ENCODE data around the gene CERK.

DNA sequence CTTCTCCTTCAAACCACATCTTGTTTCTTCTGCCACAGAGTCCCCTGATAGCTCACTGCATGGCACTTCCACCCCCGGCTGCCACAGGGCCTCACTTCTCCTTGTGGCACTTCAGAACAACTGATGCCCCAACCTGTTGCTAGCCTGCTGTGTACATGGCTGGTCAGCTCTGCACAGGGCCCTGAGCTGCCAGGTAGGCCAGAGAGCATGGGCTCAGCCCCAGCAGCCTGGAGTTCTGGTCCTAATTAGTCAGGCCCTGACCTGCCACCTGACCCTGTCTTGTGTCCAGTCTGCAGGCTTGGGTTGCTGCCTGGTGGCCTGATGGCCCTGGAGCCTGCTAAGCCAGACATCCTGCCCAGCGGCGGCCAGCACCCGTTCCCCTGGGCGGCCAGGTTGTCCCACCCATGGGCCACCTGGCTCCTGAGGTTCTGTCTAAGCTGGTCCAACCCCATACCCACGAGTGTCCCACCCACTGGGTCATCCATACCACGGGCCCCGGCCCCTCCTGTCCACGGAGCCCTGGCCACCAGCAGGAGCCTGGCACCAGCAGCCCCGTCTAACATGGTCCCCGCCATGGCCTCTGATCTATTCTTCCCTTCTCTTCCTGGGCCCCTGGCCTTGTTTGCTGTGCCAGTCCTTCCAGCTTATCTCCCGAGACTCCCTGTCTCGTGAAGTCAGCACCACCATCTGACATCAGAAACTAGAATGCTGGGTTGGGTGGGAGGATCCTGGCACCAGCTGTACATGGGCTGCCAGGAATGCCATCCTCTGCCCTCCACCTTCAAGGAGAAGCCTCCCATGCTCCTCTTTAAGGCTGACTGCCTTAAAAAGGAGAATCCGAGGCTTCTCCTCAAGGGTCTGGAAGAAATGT is 3.1 kb upstream of the CERK start:
- no peak for TF ChIP-seq EZH2 (optimal IDR thresholded peaks at IDR 0.05; ENCODE audit: low read depth, low read length)
- TF ChIP-seq, protein P1, sequence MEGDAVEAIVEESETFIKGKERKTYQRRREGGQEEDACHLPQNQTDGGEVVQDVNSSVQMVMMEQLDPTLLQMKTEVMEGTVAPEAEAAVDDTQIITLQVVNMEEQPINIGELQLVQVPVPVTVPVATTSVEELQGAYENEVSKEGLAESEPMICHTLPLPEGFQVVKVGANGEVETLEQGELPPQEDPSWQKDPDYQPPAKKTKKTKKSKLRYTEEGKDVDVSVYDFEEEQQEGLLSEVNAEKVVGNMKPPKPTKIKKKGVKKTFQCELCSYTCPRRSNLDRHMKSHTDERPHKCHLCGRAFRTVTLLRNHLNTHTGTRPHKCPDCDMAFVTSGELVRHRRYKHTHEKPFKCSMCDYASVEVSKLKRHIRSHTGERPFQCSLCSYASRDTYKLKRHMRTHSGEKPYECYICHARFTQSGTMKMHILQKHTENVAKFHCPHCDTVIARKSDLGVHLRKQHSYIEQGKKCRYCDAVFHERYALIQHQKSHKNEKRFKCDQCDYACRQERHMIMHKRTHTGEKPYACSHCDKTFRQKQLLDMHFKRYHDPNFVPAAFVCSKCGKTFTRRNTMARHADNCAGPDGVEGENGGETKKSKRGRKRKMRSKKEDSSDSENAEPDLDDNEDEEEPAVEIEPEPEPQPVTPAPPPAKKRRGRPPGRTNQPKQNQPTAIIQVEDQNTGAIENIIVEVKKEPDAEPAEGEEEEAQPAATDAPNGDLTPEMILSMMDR (IDR thresholded peaks at IDR 0.05; ENCODE audit: low read length), result no peak
- TF ChIP-seq EZH2phosphoT487 (IDR thresholded peaks at IDR 0.05; ENCODE audit: low read length), result no peak
